NCI-H345 treated with DMSO at 0.1 percent for 48 hours (cell line): ENCODE data around the gene SH3RF3.

Source experiments
- DNase-seq: peaks from one replicate; lab custom pipeline; 2025; ENCODE audit not compliant: unreplicated experiment; lab: John Stamatoyannopoulos, UW

Gene SH3RF3

DNA sequence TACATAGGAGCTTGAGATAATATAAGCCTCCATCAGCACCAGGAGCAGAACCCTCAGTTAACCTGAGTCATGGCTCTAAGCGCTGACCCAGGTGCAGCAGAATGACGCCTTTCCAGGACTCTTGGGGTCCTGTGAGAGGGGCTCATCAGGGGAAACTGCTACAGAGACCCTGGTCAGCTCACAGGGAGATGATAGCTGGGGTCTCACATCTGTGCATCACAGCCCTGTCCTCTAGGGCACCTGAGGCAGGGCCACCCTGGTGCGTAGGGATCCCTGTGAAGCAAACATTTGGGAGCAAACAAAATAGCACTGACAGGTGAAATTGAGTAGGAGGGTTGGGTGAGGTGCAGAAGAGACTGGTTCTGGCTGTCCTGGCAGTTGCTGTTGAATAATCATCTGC, 219.2 kb downstream of the SH3RF3 start:
- DNase-seq: no peak

DNA sequence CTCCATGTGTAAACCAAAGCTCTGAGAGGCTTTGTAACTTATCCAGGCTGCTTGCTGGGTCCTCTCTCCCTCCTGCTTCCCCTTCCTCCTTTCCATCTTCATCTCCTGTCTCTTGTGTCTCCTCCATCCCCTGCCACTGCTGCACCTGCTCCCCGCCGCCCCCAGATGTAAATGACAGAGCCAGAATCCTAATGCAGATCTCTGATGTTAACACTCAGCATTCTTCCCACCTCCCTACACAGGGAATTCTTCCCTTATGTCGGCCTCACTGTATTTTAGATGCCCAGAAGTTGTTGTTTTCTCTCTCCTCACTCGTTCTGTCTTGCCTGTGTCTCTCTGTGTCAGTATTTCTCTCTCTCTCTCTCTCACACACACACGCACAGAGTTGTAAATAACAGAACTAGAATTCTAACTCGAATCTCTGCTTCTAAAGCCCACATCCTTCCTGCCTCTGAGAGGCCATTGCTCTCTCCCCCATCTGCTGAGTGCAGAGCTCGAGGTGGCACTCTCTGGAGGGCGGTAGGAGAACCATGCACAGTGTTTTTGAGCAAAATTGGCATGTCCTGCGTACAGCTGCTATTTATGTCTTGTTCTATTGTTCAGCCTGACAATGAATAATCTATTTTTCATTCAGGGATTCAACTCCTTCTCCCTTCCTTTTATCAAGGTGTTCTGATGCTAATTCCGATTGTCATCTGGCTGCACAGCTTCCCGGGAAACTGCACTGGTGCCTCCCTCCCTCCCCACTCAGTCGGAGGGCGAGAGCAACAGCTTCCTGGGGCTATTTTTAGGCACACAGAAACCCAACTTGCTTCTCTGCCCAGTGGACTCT, 219.9 kb downstream of the SH3RF3 start:
- DNase-seq: peak; percentile 56

DNA sequence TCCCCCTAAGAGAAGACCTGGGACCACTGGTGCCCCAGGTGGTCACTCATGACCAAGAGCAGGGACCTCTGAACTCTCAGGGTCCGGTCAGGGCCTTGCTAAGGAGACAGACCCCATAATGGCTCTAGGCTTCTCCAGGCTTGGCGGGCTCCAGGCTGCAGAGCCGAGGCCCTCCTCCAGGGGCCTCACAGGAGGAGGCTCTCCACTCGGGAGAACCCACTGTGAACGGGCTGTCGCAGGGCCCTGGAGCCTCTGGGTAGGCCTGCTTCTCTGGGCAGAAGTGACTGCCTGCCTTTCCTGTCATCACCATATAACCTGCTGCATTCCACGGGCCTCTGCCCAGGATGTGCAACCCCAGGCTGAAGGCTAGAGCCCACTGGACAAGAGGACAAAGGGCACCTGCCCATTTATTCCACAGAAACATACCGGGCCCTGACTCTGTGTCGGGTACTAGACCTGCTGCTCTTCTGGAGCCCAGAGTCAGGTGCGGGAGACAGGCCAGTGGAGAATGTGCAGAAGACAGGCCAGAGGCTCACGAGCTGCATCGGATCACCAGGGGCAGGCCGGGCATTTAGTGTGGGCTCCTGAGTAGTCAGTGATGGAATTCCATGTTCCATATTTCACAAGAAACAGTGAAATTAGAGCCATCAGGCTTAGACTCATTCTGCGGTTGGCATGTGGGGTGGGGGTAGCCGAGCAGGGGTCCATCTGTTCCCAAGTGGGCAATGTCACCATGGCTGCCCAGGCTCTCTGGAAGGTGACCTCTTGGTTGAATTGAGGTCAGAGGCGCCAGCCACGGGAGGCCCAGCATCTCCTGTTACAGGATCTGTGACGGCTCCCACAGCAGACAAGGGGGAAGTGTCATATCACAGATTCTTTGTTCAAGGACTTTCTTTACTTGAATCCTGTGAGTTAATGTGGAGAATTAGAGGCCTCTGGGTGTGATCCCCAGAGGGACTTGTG, 220.8 kb downstream of the SH3RF3 start:
- DNase-seq: no peak

DNA sequence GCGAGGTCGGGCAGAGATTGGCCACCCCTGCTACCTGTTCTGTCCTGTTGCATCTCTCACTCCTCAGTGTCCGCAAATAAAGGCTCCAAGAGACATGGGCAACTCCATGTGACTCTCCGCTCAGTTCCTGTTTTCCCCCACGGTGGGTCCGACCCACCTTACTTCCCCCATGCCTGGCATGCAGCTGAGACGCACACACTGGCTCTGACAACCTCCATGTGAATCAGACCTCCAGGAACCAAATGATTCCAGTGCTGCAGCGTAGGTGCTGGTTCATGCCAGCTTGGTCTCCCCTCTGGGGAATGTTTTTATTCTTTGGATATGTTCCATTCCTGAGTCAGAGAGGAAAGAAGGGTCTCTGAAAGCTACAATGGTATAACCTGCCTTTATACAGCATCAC, 221.5 kb downstream of the SH3RF3 start:
- DNase-seq: no peak

DNA sequence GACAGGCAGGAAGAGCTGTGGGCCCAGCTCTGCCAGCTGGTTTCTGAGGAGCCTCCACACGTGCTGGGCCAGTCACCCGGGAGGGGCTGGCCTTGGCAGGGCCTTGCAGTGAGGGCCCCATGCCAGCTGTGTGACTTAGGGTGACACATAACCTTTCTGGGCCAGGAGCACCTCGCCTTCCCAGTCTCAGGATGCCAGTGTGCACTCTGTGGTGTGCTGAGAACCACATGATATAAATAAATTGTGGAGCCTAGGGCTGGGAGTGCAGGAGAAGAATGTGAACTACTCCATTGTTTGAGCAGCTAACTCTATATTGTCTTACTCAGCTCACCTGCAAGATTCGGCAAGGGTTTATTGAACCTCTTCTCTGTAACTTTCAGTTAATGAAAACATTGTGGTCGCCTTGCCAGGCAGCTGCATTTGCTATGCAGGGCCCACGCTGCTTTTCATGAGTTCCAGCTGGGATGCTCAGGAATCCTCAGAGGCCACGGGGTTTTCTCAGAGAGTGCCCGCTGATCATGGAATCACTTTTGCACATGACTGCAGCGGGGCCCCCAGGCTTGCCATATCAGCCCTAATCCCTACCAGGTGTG, 222.3 kb downstream of the SH3RF3 start:
- no peak for DNase-seq

DNA sequence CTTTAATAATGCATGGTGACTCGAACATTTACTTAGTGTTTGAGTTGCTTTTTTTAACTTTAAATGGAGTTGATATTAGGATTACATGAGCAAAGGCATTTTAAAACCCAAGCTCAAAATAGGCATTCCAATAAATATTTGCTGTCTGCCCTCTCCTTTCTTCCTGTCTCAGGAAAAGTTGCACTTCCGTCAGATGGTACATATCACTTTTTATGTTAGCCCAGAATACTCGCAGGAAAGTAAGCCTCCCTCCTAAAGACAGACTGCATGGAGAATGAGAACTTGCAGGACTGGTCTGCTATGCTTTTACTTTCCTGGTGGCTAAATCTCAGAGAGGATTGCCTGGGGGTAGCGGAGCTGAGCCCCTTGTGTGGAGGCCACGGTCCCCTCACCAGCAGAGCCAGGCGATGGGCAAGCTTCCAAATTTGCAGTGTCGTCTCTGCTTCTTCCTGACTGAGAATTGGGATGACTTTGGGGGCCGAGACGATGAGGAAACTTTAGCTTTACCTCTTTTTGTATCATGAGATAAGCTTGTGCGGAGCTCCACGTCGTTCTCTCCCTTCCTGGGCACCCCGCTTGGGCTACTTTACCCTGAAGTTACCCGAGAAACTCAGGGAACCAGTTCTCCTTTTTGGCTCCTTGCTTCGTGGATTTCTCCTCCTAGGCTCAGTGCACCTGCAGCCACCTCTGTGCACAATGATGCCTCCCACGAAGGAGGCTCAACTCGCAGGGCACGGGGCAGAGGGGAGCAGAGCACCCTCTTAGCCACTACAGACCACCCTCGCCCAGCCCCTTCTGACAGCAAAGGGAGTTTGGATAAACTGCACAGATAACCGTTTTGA, 223.3 kb downstream of the SH3RF3 start:
- no peak for DNase-seq

DNA sequence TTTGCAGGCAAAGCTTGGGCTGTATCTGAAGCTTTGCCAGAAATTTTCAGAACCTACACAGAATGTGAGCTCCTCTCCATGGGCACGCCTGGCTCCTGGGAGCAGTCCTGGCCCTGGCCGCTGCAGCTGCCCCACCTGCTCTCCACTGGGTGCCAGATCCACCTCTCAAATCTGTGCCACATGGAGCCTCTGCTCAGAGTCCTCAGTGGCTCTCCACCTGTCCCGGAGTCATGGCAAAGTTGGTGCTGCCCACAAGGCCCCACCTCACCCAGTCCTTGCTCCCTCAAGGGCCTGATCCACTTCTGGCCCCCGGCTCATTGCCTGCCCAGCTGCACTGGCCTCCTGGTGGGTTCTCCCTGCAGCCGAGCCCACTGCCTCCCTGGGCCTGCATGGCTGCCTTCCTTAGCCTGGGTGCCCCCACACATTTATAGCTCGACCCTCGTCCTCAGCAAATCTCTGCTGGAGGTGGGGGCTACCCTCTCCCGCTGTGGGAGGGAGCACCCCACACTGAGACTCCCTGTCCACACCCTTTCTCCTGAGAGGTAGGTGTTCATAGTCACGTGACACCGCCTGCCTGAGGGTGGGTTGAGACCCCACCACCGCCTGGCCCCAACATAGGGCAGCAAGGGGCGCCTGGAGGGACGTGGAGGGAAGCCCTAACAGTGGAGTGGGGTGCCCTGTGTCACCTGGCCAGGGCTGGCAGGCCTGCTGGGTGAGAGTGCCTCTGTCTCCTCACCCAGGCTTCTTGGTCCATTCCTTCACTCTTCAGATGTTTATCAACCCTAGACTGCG, 224.1 kb downstream of the SH3RF3 start:
- DNase-seq: no peak

DNA sequence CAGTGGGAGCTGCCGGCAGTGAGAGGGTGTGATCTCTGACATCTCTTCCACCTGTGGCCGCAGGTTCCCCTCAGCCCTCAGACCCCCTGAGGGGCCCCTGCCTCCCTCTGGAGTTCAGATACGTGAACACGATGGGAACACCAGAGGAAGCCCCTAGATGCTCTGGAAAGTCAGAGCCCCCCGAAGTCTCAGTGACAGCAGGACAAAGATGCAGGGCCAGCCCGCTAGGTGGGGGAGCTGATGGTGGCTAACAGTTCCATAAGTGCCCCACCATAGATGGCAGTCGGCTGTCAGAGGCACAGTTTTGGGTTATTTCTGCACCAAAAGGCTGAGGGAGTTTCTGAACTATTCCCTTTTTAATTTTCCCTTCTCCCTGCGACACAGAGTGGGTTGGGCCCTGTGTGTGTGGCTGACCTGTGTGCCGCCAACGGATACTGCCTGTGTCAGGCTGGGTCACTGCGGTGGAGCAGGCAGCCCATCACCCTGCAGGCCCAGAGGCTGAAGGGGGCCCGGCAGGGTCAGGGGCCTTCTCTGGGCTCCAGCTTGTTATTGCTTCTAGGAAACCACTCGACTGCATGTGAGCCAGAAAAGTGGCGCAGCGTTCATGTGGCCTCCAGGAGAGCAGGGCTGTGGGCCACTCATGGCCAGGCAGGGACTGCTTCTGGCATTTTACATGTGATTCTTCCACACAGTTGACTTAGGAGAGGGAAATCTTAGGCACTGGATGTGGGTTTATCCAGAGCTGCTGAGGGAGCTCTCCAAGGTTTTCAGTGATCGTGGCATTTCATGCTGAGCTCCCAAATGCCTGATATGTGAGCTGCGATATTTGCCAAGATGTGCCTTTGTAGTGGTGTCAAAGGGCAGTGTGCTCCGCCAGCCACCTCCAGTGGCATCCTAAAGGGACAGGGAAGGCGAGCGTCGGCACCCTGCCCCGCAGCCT, 225.1 kb downstream of the SH3RF3 start:
- DNase-seq: no peak

DNA sequence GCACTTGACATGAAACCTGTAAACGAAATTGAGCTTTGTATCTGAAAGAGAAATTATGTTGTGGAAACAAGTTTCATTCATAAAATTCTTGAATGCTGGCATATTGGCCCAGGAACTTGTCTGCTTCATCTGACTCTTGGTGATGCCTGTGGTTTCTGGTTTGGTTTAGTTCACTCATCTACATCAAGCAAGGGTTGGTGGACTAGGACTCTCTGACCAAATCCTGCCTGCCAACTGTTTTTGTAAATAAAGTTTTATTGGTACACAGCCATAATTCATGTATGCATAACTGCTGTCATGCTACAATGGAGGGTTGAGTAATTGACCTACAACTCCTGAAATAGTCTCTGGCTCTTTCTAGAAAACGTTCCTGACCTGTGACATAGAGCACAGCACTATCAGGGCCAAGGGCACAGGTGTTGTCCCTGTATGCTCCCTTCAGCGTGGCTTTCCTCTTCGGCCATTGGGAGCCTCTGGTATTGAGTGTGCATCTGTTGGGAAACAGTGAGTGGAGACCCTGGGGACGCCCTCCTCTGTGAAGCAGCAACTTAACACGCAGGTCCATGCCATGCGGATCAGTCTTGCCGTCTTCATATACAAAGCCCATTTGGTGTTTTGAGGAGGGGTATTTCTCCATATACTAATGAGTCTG, 226.3 kb downstream of the SH3RF3 start:
- DNase-seq: no peak

DNA sequence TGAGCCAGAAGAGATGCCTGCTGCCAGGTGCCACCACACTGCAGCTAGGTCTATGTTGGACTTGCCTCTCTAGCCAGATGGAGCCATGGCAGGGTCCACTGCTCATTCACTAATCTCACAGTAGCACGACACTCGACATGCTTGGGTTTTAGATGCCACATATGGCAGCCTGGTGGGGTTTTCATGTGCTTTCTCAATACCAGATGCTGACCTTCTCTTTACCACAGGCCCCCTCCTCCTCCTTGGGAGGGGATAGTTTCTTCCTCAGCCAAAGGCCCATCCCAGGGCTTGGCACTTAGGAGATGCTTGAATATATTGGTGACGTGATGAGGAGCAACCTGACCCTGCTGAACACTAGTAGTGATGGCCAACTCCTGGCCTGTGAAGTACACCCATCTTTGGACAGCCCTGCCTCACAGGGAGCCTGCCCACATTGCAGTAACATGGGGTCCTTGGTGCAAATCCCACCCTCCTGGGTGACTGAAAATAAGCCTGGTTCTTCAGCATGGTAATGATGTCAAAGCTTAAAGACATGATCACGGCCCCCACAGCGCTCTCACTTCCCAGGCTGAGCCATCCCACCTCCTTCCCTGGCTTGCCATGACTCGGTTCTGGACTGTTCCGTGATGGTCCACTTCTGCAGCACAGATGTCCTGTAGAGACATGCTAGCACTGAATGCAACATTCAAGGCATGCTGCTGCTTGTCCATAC, 227.5 kb downstream of the SH3RF3 start:
- DNase-seq: no peak

DNA sequence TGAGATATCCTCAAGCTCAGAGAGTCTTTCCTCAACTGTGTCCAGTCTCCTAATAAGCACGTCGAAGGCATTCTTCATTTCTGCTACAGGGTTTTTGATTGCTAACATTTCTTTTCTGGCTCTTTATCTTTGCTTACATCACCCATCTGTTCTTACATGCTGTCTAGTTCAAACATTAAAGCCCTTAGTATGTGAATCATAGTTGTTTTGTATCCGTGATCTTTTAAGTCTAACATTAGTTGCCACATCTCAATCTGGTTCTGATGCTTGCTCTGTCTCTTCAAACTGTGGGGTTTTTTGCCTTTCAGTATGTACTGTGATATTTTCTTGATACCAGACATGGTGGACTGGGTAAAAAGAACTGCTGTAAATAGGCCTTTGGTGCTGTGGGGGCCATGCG, 235.2 kb downstream of the SH3RF3 start:
- DNase-seq: no peak

DNA sequence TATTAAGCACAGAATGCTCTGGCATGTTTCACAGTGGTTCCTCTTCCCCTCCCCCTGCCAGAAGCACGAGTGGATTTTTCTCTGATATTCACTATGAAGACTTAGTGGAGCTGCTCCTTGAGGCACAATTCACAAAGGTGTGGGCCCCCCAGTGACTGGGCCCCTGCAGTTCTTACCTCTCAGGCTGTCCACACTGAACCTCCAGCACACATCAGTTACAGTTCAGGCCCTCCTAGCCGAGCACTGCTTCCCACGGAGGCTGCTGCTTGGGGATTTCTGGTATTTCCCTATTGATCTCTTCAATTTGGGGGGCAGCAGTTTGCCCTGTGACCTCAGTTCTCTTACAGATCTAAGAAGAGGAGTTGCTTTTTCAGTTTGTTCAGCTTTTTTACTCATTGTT, 236.1 kb downstream of the SH3RF3 start:
- no peak for DNase-seq

DNA sequence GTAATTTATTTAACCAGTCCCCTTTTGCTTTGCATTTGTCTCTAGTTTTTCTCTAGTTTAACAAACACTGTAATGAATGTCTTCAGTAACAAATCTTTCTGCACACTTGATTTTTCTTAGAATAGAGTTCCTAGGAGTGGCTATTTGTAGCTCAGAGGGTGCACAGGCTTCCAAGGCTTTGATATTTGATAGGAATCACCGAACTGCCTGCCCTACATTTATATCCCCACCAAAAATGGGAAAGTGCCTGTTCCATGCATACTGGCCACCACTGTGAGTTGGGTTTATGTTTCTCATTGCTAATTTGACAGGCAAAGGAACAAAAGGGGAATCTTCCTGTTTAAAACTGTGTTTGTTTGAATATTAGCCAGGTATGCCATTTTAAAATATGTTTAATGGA, 238.7 kb downstream of the SH3RF3 start:
- DNase-seq: no peak

DNA sequence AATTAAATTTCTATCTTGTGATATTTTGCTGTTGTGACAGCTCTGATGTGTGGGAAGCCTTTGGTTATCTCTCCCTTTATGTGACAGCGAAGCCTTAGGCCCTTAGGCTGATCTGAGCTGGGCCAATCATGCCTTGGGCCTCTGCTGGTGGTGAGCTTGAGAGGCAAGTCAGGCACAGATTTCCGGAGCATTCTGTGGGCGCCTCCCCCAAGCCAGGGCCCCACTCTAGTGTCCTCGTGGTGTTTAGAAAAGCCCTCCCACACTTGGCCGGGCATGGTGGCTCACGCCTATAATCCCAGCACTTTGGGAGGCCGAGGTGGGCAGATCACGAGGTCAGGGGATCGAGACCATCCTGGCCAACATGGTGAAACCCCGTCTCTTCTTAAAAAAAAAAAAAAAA, 239.8 kb downstream of the SH3RF3 start:
- no peak for DNase-seq

DNA sequence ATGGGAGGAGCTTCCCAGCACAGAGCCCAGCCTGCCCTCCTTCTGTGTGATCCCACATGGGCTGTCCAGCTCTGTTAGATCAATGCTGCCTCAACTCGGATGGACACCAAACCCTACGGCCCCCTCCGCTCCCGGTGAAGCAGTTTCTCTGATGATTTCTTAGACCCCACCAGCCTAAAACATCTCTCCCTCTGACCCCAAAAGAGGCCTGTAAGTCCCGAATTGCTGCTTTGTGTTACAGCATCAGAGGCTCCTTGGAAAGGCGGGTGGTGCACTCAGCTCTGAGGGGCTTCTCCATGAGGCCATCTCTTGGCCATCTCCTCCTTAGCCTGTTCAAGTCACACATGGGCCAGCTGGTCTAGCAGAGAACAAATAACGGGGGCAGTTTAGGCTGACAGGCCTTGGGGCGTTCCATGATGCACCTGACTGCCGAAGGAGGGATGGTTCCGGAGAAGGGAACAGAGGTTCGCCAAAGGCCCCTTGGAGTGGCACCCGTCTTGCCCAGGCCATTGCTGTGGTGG, 240.7 kb downstream of the SH3RF3 start:
- no peak for DNase-seq

DNA sequence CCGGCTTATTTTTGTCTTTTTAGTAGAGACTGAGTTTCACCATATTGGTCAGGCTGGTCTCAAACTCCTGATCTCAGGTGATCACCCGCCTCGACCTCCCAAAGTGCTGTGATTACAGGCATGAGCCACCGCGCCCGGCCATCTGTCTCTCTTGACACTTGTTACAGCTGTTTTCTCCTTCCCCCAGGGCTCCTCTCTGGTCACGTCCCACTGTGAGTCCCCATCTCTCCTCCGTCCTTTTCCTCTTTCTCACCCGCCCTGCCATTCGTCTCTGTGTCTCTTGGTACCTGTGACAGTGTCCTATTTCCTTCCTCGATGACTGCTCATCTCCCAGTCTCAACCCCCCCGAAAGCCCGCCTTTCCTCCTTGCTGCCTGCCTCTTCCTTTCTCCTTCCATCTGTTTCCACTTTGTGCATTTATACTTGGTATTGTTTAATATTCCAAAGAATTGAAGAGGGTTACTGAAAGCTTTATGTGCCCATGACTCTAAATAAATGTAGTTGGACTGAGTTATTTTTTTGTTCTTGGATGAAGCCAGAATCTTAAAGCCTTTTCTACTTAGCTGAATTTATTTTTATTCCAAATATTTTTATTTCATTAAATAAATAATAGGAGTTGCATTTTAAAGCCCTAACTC, 241.5 kb downstream of the SH3RF3 start:
- no peak for DNase-seq
